SK-N-DZ (cell line): Measurements from ENCODE around the gene ZNF415.
"Not testable (repeated sequence)": the region's sequence is repeated elsewhere in the genome, so short reads cannot be mapped to it uniquely, and the experiment has no call there.

Source experiments
- DNase-seq: peaks from one replicate; pipeline ENCODE4 v3.0.0-alpha.2; 2015; ENCODE audit warnings: low spot score

Gene ZNF415

DNA sequence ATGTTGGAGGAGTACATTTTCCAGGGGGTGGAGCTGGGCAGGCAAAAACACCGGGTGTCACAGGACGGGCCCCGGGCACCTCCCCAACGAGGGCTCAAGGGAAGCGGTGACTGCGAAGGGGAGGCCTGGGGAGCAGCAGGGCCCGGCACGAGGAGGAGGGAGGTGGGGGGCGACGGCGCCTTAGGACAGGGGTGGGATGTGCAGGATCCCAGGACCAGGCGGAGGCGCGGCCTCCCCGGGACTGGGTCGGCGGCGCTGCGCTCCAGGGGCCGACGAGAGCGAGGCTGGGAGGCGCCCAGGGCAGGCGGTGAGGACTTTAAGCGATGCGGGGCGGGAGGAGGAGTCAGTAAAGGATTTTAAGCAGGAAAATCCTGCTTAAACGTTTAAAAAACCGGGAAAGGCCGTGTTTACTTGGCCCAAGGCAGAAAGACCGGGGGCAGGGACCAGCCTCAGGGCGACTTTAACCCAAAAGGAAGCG lies 29.9 kb downstream of the ZNF415 start:
- peak; percentile 1 for DNase-seq

- no peak for DNase-seq
These were observed 30.4 kb downstream of the ZNF415 start for GRCh38 chr19:53102206-53102755.

GRCh38 chr19:53101518-53101917 lies 31.2 kb downstream of the ZNF415 start:
- no peak for DNase-seq

DNA sequence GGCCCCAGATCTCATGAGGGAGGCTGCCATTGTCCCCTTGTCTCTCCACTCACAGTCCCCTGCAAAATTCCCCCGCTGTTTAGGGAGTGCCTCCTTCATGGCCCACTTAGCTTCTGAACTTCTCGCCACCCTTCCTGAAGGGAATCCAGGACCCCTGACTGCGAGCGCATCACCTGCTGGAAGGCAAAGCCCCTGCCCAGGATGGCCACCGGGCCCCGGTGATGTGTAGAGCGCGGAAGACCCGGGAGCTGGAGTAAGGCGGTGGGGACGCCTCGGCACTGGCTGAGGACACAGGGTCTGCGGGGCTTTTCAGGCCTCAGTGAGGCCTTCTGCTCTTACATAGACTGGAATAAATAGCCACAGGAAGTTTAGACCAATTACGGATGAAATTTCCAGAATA lies 34.1 kb downstream of the ZNF415 start:
- not testable (repeated sequence) for DNase-seq

DNA sequence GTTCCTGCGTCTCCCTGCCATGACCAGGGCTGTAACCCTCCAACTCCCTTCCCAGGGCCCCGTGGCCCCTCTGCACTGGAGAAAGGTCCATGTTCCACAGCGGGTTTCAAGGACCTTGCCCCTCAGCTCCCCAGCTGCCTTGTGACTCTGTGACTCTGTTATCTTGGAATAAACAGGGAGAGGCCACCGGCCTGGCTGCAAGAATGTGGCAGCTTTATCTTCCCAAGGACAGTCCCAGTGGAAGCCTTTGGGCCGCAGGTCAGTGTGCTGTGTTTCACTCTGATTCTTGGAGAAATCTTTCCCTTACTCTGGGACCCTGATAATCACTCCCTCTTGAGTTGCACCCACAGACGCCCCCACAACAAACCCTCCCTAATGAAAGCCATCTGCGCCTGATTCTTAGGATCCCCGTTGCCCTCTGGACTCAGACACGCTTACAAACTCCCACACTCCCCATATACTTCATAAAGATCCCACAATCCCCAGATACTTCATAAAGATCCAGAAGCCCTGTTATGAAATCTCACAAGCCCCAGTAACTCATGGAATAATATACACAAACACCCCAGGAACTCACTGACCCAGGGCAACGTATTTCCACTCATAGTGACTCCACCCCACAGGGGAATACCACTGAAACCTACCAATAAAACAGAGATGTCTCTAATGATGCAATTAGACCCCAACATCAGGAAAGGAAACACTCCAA lies 35.6 kb downstream of the ZNF415 start:
- DNase-seq: not testable (repeated sequence)

DNA sequence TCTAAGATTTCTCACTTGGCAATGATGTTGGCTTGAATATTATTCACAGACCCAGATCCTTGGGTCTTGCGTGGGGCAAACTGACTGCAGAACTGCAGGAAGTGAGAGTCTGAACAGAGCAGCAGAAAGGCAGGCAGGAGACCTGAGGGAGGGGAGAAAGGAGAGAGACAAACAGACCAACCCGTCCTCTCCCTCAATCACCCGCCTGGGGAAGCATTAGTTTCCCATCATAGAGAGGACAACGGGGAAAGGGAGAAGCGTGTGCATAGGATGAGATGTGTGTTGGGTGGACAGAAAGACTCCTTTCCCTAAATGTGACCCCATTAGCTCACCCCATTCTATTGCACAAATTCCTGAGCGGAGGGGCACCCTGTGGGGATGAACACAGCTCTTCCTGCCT lies 36.1 kb downstream of the ZNF415 start:
- DNase-seq: not testable (repeated sequence)

DNA sequence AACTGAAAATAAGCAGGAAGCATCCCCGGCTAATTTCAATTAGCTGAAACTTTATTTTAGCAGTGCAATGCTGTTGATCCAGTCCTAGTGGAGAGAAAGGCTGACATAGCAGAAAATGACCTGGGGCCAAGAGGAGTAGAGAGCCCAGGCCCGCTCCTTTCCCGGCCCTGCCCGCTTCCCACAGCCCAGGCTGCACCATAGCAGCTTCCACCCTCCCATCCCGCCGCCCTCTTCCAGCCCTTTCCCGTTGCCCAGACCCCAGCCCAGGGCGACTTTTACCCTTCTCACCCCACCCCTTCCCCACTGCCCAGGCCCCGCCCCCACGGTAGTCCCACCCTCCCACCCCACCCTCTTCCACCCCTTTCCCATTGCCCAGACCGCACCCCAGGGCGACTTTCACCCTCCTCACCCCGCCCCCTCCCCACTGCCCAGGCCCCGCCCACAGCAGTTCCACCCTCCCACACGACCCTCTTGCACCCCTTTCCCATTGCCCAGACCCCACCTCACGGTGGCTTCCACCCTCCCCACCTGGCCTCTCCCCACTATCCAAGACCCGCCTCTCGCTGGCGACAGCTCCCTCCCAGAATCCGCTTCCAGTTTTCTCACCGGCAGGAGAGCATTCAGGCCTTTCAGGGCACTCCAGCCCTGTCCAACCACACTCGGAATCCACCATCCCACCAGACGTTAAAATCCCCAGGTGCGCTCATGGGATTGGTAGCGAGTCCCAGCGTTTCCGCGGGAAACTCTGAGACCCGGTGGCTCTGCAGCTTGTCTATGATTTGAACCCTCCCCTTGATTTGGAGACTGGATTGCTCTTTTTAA lies 37.7 kb downstream of the ZNF415 start:
- DNase-seq: no peak

DNA sequence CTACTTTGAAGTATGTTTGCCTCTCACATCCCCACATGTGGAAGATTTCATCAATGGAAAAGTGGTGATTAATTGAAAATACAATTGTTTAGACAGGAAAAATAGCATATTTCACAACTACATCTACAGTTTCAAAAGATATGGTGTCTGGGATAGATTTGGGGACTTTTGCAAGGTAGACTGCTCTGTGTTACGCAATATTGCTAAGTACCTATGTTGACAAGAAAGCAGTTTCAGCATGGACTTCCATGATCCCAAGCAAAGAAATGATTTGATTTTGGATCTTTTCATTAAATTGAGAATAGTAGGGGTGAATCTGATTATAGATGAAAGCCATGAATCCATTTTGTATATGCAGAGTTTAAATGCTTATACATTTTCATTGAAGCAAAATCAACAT lies 40.0 kb downstream of the ZNF415 start:
- DNase-seq: no peak

DNA sequence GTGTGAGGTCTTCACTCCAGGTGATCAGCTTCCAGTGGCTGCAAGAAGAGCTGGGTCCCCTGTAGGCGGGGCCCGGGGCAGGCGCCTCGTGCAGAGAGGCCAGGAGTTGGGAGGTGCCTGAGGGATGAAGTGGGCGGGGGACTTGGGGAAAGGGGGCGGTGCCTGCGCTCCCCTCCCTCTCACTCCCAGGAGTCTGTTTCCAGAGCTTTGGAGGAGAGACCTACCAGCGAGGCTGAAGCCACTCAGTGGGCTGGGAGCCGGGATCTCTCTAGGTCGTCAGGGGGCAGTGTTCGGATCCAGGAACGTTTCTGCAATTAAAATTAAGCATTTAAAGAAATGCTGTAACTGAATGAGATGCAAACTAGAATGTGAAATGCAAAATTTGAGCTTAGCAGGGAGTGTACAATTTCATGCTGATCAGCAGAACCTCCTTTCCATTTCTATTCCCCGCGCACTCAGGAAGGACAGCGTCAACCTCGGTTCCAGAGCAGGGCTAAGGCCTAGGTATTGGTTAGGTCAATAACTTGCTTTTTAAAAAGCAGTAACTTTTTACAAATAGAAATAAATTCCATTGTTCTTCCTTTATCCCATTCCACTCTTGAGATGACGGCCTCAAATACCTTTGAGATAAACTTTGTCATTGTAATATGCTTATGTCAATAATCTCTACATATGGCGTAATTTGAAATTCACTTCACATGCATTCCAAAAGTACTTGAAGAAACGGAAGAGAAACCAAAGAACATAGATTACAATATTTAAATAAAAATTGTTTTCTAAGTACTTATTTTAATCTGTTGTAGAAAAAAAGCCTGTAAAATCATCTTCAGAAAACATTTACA lies 41.1 kb downstream of the ZNF415 start:
- DNase-seq: no peak

DNA sequence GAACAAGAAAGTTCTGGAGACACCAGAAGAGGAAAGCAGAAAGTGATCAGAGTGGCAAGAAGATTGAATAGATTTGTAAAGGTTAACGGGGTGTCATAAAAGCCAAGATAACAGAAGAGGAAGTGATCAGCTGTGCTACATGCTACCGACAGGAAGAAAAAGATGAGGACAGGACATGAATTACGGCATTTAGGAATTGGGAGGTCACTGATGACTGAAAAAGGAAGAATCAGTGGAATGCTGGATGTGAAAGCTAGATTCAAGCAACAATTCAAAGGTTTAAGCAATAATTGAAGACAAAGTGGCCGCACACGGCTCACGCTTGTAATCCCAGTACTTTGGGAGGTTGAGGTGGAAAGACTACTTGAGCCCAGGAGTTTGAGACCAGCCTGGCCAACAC lies 44.6 kb downstream of the ZNF415 start:
- DNase-seq: no peak

GRCh38 chr19:53086949-53087348 lies 45.8 kb downstream of the ZNF415 start:
- no peak for DNase-seq

DNA sequence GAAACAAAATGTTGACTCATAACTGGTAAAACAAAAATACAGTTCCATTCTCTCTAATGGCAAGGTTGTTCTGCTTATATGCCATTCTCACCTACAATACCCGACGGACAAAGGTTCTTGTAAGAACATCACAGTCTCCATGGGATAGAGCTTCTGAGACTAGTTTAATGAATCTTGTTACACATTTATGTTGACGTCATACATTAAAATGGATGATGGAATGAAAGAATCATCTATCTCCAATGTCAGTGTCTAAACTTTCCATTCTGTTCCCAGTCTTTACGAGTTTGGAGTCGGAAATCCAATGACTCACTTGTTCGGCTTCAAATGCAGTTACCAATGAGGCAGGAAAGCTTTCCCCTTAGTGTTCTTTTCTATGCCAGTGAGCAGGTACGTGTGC lies 47.2 kb downstream of the ZNF415 start:
- no peak for DNase-seq

- no peak for DNase-seq
These were observed 49.8 kb downstream of the ZNF415 start for GRCh38 chr19:53082929-53083328.

DNA sequence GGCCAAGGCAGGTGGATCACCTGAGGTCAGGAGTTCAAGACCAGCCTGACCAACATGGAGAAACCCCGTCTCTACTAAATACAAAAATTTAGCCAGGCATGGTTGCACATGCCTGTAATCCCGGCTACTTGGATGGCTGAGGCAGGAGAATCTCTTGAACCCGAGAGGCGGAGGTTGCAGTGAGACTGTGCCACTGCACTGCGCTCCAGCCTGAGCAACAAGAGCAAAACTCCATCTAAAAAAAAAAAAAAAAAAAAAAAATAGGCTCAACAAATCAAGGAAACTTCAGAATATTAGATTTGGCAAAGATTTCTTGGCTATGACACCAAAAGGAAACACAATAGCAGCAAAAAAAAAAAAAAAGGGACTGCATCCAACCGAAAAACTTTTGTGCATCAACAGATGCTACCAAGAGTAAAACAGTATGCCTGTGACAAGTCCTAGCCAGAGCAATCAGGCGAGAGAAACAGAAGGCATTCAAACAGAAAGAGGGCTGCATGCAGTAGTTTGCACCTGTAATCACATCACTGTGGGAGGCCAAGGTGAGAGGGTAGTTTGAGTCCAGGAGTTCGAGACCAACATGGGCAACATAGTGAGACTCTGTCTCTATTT lies 53.3 kb downstream of the ZNF415 start:
- no peak for DNase-seq

GRCh38 chr19:53078668-53079067 lies 54.0 kb downstream of the ZNF415 start:
- no peak for DNase-seq

DNA sequence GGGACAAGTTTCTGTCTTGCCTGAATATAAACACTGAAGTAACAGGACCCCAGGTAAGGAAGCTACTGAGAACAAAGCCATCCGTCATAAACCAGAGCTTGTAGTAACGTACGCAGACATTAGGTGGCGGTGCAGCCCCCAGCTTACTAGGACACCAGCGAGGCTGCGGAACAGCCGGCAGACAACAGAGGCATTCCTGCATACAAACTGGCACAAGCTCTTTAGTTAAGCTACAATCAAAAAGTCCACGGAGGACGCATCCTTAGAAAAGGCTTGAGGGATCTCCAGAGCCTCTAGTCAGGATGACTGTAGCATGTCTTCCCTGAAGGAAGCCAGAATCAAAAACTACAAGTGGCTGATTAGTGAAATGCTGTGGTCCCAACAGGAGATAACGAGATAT lies 55.7 kb downstream of the ZNF415 start:
- peak; percentile 23 for DNase-seq

- no peak for DNase-seq
These were observed 63.9 kb downstream of the ZNF415 start for GRCh38 chr19:53068834-53069233.

DNA sequence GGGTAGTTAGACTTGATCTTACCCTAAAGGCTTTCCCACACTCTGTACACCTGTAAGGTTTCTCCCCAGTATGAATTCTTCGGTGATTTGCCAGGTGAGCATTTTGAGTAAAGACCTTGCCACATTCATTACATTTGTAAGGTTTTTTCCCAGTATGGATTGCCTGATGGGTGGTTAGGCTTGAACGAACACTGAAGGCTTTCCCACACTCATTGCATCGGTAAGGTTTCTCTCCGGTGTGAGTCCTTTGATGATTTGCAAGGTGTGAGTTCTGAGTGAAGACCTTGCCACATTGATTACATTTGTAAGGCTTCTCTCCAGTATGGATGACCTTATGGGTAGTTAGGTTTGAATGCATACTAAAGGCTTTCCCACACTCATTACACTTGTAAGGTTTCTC lies 64.5 kb downstream of the ZNF415 start:
- no peak for DNase-seq

DNA sequence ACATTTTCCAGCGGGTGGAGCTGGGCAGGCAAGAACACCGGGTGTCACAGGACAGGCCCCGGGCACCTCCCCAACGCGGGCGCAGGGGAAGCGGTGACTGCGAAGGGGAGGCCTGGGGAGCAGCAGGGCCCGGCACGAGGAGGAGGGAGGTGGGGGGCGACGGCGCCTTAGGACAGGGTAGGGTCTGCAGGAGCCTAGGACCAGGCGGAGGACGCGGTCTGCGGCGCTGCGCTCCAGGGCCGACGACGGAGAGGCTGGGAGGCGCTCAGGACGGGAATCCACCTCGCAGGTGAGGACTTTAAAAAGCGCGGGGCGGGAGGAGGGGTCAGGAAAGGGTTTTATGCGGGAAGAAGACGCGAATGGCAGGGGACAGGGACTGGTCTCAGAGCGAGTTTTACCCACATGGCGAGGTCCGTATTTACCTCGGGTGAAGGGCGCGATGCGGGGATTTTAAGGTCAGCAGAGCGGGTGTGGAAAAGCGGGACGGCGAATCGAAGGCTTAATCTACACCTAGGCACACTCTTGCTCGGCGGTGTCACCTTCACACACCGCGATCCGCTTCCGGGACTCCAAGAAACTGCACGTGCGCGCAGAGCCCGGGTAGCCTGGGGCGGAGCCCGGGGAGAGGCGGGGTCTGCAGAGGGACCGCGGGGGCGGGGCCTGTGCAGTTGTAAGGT lies 74.7 kb downstream of the ZNF415 start:
- DNase-seq: no peak
